KOPT-K1 (cell line): ENCODE data around the gene PLP2.
"Not testable (repeated sequence)": the region's sequence is repeated elsewhere in the genome, so short reads cannot be mapped to it uniquely, and the experiment has no call there.

ENCODE experiments used
- H3K27ac ChIP-seq: fragments of 200-600 bp; sonication (generic); 2 replicates; pipeline ENCODE4 v1.5.1; 2016; ENCODE audit warnings: antibody characterized with exemption, mild to moderate bottlenecking, low read depth, low read length; ENCODE audit not compliant: poor library complexity, severe bottlenecking
- H3K36me3 ChIP-seq: fragments of 200-600 bp; sonication (generic); 2 replicates; pipeline ENCODE4 v1.5.1; 2017; ENCODE audit warnings: antibody characterized with exemption, mild to moderate bottlenecking, low read length, moderate library complexity; ENCODE audit not compliant: insufficient read depth
- H3K9me3 ChIP-seq: fragments of 200-600 bp; sonication (generic); 2 replicates; pipeline ENCODE4 v1.5.1; 2017; ENCODE audit warnings: antibody characterized with exemption, low read length, mild to moderate bottlenecking; ENCODE audit not compliant: insufficient read depth, poor library complexity, severe bottlenecking

PLP2 gene

GRCh38 chrX:49155243-49155899 lies 16.3 kb upstream of the PLP2 start:
- no peaks in the 10 kb centered on the region for H3K36me3 ChIP-seq
- H3K27ac ChIP-seq: peak overlapping the region; percentile 81
- H3K9me3 ChIP-seq: no peaks in the 10 kb centered on the region

- H3K27ac ChIP-seq: peak overlapping the region; percentile 81
- no peaks in the 10 kb centered on the region for H3K9me3 ChIP-seq
- H3K36me3 ChIP-seq: no peaks in the 10 kb centered on the region
These were observed 15.5 kb upstream of the PLP2 start for GRCh38 chrX:49155900-49156837.

- no peak overlapping the region for H3K27ac ChIP-seq
- H3K36me3 ChIP-seq: no peaks in the 10 kb centered on the region
- H3K9me3 ChIP-seq: no peaks in the 10 kb centered on the region
These were observed 14.5 kb upstream of the PLP2 start for GRCh38 chrX:49157194-49157593.

- H3K27ac ChIP-seq: no peak overlapping the region
- H3K9me3 ChIP-seq: no peaks in the 10 kb centered on the region
- H3K36me3 ChIP-seq: no peaks in the 10 kb centered on the region
These were observed 10.8 kb upstream of the PLP2 start for GRCh38 chrX:49160908-49161307.

GRCh38 chrX:49161632-49162031 lies 10.1 kb upstream of the PLP2 start:
- no peaks in the 10 kb centered on the region for H3K9me3 ChIP-seq
- H3K36me3 ChIP-seq: no peaks in the 10 kb centered on the region
- H3K27ac ChIP-seq: no peak overlapping the region

- no peaks in the 10 kb centered on the region for H3K36me3 ChIP-seq
- no peaks in the 10 kb centered on the region for H3K9me3 ChIP-seq
- peak within 1 kb of the TSS; percentile 68 for H3K27ac ChIP-seq
These were observed 9.1 kb upstream of the PLP2 start, which contains the start of gene MAGIX for GRCh38 chrX:49162620-49163019. Gene MAGIX (plus strand): TSS chrX:49162758. CDS start chrX:49162890, 132 bp downstream.

GRCh38 chrX:49163555-49164419 lies 7.9 kb upstream of the PLP2 start:
- peak overlapping the region; percentile 68 for H3K27ac ChIP-seq
- no peaks in the 10 kb centered on the region for H3K36me3 ChIP-seq
- no peaks in the 10 kb centered on the region for H3K9me3 ChIP-seq

GRCh38 chrX:49164589-49165360 lies 6.9 kb upstream of the PLP2 start:
- Histone ChIP-seq H3K36me3 (no peaks in the 10 kb centered on the region), H3K9me3 (no peaks in the 10 kb centered on the region), H3K27ac (no peak overlapping the region)

GRCh38 chrX:49165901-49166881 lies 5.5 kb upstream of the PLP2 start:
- Histone ChIP-seq H3K9me3 (no peaks in the 10 kb centered on the region), H3K36me3 (no peaks in the 10 kb centered on the region), H3K27ac (peak overlapping the region; percentile 78)

- H3K9me3 ChIP-seq: no peaks in the 10 kb centered on the region
- H3K36me3 ChIP-seq: no peaks in the 10 kb centered on the region
- H3K27ac ChIP-seq: peak overlapping the region; percentile 78
These were observed 4.6 kb upstream of the PLP2 start for GRCh38 chrX:49166914-49167739.

GRCh38 chrX:49167740-49168108 lies 4.0 kb upstream of the PLP2 start:
- H3K27ac ChIP-seq: peak overlapping the region; percentile 78
- no peaks in the 10 kb centered on the region for H3K36me3 ChIP-seq
- no peaks in the 10 kb centered on the region for H3K9me3 ChIP-seq

- peak overlapping the region; percentile 85 for H3K27ac ChIP-seq
- H3K36me3 ChIP-seq: peaks cover 42% of the 10 kb centered on the region
- H3K9me3 ChIP-seq: no peaks in the 10 kb centered on the region
These were observed 632 bp downstream of the PLP2 start for GRCh38 chrX:49172280-49172780.

- not testable (repeated sequence) for H3K27ac ChIP-seq
These were observed 1.8 kb downstream of the PLP2 start for GRCh38 chrX:49173544-49173943.

More at GRCh38 chrX:49173544-49173943, 1.8 kb downstream of the PLP2 start:
- H3K9me3 ChIP-seq: not testable (repeated sequence)
- peaks cover 54% of the 10 kb centered on the region for H3K36me3 ChIP-seq
